ENCODE measurements around the gene ACKR2. TPM values are rescaled to one million over a fixed set of nuclear protein-coding genes. Genes with fewer than 3 reads are reported as not detected.
A peak's percentile ranks its signal among the peaks of the same experiment; 100 is the strongest.

Gene ACKR2
- total and polyA plus RNA-seq, 2 of the 13 experiments (the other 11 are each of a cell fraction or from before 2014, with no cell fraction given) = 1.1 to 1.9 TPM

DNA sequence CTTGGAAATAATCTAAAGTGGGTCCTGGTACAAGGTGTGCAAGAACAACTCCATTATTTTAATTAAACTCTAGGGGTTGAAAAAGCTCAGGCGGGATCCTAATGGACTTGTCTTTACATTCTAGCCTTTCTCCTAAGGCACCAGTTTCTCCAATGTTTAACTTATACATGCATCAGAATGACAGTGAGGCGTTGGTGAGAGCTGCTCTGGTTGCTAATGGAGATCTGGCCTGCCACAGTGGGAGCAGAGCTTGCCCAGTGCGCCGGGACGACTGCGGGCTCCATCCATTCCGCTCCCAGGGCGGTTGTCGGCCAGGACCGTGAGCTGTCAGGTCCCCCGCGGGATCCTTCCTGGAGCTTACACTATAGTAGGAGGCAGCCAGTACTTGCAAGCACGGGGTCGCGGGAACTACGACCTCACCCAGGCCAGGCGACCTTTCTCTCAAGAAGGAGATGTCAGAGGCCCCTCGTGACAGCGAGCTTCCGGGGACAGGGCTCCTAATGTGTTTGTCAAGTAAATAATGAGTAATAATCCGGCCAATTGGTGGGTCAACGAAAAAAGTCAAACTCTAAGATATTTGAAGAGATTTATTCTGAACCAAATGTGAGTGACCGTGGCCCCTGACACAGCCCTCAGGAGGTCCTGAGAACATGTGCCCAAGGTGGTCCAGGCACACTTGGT lies 4.0 kb upstream of the ACKR2 start (continued):
- TF ChIP-seq GABPA (IDR thresholded peaks at IDR 0.05; ENCODE audit: low read depth, low read length) = no peak
- peak; percentile 59 for TF ChIP-seq GABPA (CRISPR knock-in tag; IDR thresholded peaks at IDR 0.05; ENCODE audit: low read depth)
- no peak for TF ChIP-seq ZNF367 (CRISPR knock-in tag; IDR thresholded peaks at IDR 0.05; ENCODE audit: borderline replicate concordance)
- TF ChIP-seq GATAD1 (CRISPR knock-in tag; IDR thresholded peaks at IDR 0.05) = peak; percentile 42
- peak in 1 of 2 experiments; percentile 85; a peak in 2 of 4 replicates for TF ChIP-seq EP300 (IDR thresholded peaks at IDR 0.05; ENCODE audit: low read depth in 2 of 2, low read length in 2 of 2)
- no peak for TF ChIP-seq EP300 (CRISPR knock-in tag; IDR thresholded peaks at IDR 0.05; ENCODE audit: borderline replicate concordance)
- TF ChIP-seq ZNF468 (CRISPR knock-in tag; IDR thresholded peaks at IDR 0.05) = no peak
- TF ChIP-seq ZNF274 (CRISPR knock-in tag; IDR thresholded peaks at IDR 0.05) = peak; percentile 49; the same call in 1 of the 2 replicates
- no peak for TF ChIP-seq HNRNPUL1 (IDR thresholded peaks at IDR 0.05; ENCODE audit: low read depth, low read length)
- no peak for TF ChIP-seq ZFYVE20 (CRISPR knock-in tag; IDR thresholded peaks at IDR 0.05; ENCODE audit: borderline replicate concordance, low read depth)
- peak; percentile 67; the same call in 1 of the 2 replicates for TF ChIP-seq ZNF670 (CRISPR knock-in tag; IDR thresholded peaks at IDR 0.05; ENCODE audit: borderline replicate concordance)
- no peak for TF ChIP-seq PCBP1 (IDR thresholded peaks at IDR 0.05; ENCODE audit: borderline replicate concordance, low read depth, low read length)
- TF ChIP-seq, protein P1, sequence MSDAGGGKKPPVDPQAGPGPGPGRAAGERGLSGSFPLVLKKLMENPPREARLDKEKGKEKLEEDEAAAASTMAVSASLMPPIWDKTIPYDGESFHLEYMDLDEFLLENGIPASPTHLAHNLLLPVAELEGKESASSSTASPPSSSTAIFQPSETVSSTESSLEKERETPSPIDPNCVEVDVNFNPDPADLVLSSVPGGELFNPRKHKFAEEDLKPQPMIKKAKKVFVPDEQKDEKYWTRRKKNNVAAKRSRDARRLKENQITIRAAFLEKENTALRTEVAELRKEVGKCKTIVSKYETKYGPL (CRISPR knock-in tag; IDR thresholded peaks at IDR 0.05) = no peak
- no peak for TF ChIP-seq PLRG1 (conservative IDR thresholded peaks at IDR 0.05)
- TF ChIP-seq HDAC1 (CRISPR knock-in tag; IDR thresholded peaks at IDR 0.05) = peak; percentile 82
- TF ChIP-seq ZFP41 (CRISPR knock-in tag; IDR thresholded peaks at IDR 0.05; ENCODE audit: borderline replicate concordance) = no peak
- TF ChIP-seq BCL3 (CRISPR knock-in tag; IDR thresholded peaks at IDR 0.05) = no peak
- no peak for TF ChIP-seq HOXA7 (CRISPR knock-in tag; IDR thresholded peaks at IDR 0.05)
- TF ChIP-seq SP4 (CRISPR knock-in tag; IDR thresholded peaks at IDR 0.05) = peak; percentile 43; the same call in 1 of the 2 replicates
- TF ChIP-seq ZSCAN22 (CRISPR knock-in tag; IDR thresholded peaks at IDR 0.05) = no peak
- TF ChIP-seq, protein P2, sequence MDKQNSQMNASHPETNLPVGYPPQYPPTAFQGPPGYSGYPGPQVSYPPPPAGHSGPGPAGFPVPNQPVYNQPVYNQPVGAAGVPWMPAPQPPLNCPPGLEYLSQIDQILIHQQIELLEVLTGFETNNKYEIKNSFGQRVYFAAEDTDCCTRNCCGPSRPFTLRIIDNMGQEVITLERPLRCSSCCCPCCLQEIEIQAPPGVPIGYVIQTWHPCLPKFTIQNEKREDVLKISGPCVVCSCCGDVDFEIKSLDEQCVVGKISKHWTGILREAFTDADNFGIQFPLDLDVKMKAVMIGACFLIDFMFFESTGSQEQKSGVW (CRISPR knock-in tag; IDR thresholded peaks at IDR 0.05; ENCODE audit: borderline replicate concordance) = no peak
- TF ChIP-seq NFE2L1 (CRISPR knock-in tag; IDR thresholded peaks at IDR 0.05; ENCODE audit: borderline replicate concordance) = no peak
- TF ChIP-seq, protein P3, sequence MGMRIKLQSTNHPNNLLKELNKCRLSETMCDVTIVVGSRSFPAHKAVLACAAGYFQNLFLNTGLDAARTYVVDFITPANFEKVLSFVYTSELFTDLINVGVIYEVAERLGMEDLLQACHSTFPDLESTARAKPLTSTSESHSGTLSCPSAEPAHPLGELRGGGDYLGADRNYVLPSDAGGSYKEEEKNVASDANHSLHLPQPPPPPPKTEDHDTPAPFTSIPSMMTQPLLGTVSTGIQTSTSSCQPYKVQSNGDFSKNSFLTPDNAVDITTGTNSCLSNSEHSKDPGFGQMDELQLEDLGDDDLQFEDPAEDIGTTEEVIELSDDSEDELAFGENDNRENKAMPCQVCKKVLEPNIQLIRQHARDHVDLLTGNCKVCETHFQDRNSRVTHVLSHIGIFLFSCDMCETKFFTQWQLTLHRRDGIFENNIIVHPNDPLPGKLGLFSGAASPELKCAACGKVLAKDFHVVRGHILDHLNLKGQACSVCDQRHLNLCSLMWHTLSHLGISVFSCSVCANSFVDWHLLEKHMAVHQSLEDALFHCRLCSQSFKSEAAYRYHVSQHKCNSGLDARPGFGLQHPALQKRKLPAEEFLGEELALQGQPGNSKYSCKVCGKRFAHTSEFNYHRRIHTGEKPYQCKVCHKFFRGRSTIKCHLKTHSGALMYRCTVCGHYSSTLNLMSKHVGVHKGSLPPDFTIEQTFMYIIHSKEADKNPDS (CRISPR knock-in tag; IDR thresholded peaks at IDR 0.05) = peak; percentile 69; the same call in 1 of the 2 replicates
- TF ChIP-seq ZSCAN9 (CRISPR knock-in tag; IDR thresholded peaks at IDR 0.05; ENCODE audit: borderline replicate concordance) = no peak
- TF ChIP-seq ZFP36L1 (CRISPR knock-in tag; IDR thresholded peaks at IDR 0.05) = peak; percentile 19; the same call in 1 of the 2 replicates
- no peak for TF ChIP-seq CCAR2 (optimal IDR thresholded peaks at IDR 0.05; ENCODE audit: low read depth, low read length)
